Nephron progenitor cell (in vitro differentiated cells): ENCODE results near the gene ABCC8.

Source experiments
- DNase-seq: peaks from one replicate; pipeline ENCODE4 v3.0.0; 2021
- H3K27ac Mint-ChIP-seq: 2 replicates; pipeline ENCODE4 v1.8.0; 2021; ENCODE audit warnings: mild to moderate bottlenecking, moderate library complexity, mixed read lengths
- H3K27me3 Mint-ChIP-seq: 2 replicates; pipeline ENCODE4 v1.8.0; 2021; ENCODE audit warnings: mild to moderate bottlenecking, low read depth, mixed read lengths; ENCODE audit not compliant: poor library complexity
- H3K36me3 Mint-ChIP-seq: 2 replicates; pipeline ENCODE4 v1.8.0; 2021; ENCODE audit warnings: low read depth, mixed read lengths
- H3K4me1 Mint-ChIP-seq: 2 replicates; pipeline ENCODE4 v1.8.0; 2021; ENCODE audit warnings: mixed read lengths
- H3K4me3 Mint-ChIP-seq: 2 replicates; pipeline ENCODE4 v1.8.0; 2021; ENCODE audit warnings: mild to moderate bottlenecking, moderate library complexity, mixed read lengths
- H3K9me3 Mint-ChIP-seq: 2 replicates; pipeline ENCODE4 v1.8.0; 2021; ENCODE audit warnings: mild to moderate bottlenecking, moderate library complexity, mixed read lengths
- CTCF ChIP-seq: fragments of 200-600 bp; sonication (generic); IDR thresholded peaks from 2 replicates; pipeline ENCODE4 v1.5.0; 2021; ENCODE audit warnings: antibody characterized with exemption

The ABCC8 gene

GRCh38 chr11:17389957-17390649 is 86.5 kb downstream of the ABCC8 start:
- Mint-ChIP-seq H3K9me3 (no peaks in the 10 kb centered on the region), H3K27ac (no peak overlapping the region), H3K27me3 (peaks cover 40% of the 10 kb centered on the region), H3K36me3 (no peaks in the 10 kb centered on the region), H3K4me1 (peaks cover 10% of the 10 kb centered on the region), H3K4me3 (peak overlapping the region; percentile 77)
- TF ChIP-seq CTCF, result no peak
- no peak for DNase-seq

GRCh38 chr11:17389211-17389956 is 87.3 kb downstream of the ABCC8 start:
- H3K27ac Mint-ChIP-seq, result no peak overlapping the region
- peak overlapping the region; percentile 77 for H3K4me3 Mint-ChIP-seq
- peak; percentile 92 for DNase-seq
- peak; percentile 68 for TF ChIP-seq CTCF
- H3K27me3 Mint-ChIP-seq, result peaks cover 40% of the 10 kb centered on the region
- H3K36me3 Mint-ChIP-seq, result no peaks in the 10 kb centered on the region
- no peaks in the 10 kb centered on the region for H3K9me3 Mint-ChIP-seq
- H3K4me1 Mint-ChIP-seq, result peaks cover 17% of the 10 kb centered on the region

GRCh38 chr11:17388609-17389210 is 87.9 kb downstream of the ABCC8 start, which contains the start of gene KCNJ11:
TSS of gene KCNJ11 (minus strand) at chr11:17388659. CDS start at chr11:17388091, 568 bp downstream.
- Mint-ChIP-seq H3K36me3 (no peaks in the 10 kb centered on the region), H3K9me3 (no peaks in the 10 kb centered on the region), H3K4me1 (peaks cover 18% of the 10 kb centered on the region), H3K4me3 (peak within 1 kb of the TSS; percentile 77), H3K27ac (no peak within 1 kb of the TSS), H3K27me3 (peaks cover 41% of the 10 kb centered on the region)
- DNase-seq, result peak; percentile 35
- TF ChIP-seq CTCF, result no peak

GRCh38 chr11:17387811-17388210 is 88.8 kb downstream of the ABCC8 start:
- no peaks in the 10 kb centered on the region for H3K36me3 Mint-ChIP-seq
- H3K9me3 Mint-ChIP-seq, result no peaks in the 10 kb centered on the region
- peaks cover 44% of the 10 kb centered on the region for H3K27me3 Mint-ChIP-seq
- DNase-seq, result no peak
- peaks cover 18% of the 10 kb centered on the region for H3K4me1 Mint-ChIP-seq
- no peak for TF ChIP-seq CTCF
- H3K27ac Mint-ChIP-seq, result no peak overlapping the region
- peak overlapping the region; percentile 62 for H3K4me3 Mint-ChIP-seq

GRCh38 chr11:17387254-17387653 is 89.4 kb downstream of the ABCC8 start:
- H3K36me3 Mint-ChIP-seq, result no peaks in the 10 kb centered on the region
- no peak for DNase-seq
- no peak for TF ChIP-seq CTCF
- H3K27me3 Mint-ChIP-seq, result peaks cover 45% of the 10 kb centered on the region
- H3K9me3 Mint-ChIP-seq, result no peaks in the 10 kb centered on the region
- H3K4me3 Mint-ChIP-seq, result peak overlapping the region; percentile 62
- H3K4me1 Mint-ChIP-seq, result peaks cover 18% of the 10 kb centered on the region
- H3K27ac Mint-ChIP-seq, result no peak overlapping the region
